Right atrium auricular region (tissue), 2 donors: ENCODE data around the gene PRIMPOL. TPM values are rescaled to one million over a fixed set of nuclear protein-coding genes. Genes with fewer than 3 reads are reported as not detected.

Source experiments
- DNase-seq: peaks from one replicate; pipeline ENCODE4 v3.0.0-alpha.2; 2019; ENCODE audit warnings: low spot score
- H3K27ac ChIP-seq, 2 donors: fragments of 200-600 bp; sonication (generic); 1 replicate in 1 of 2; 2 replicates in 1 of 2; pipeline ENCODE4 v1.5.1; 2016 to 2019
- H3K27me3 ChIP-seq, 2 donors: fragments of 200-600 bp; sonication (generic); one replicate each; pipeline versions ENCODE4 v1.5.1 to v1.6.0; 2017 to 2019
- H3K36me3 ChIP-seq: fragments of 200-600 bp; sonication (generic); one replicate; pipeline ENCODE4 v1.5.1; 2016
- H3K4me1 ChIP-seq, 2 donors: fragments of 200-600 bp; sonication (generic); one replicate each; pipeline versions ENCODE4 v1.5.1 to v1.6.0; 2017 to 2019
- H3K4me3 ChIP-seq, 2 donors: fragments of 200-600 bp; sonication (generic); 1 replicate in 1 of 2; 2 replicates in 1 of 2; pipeline ENCODE4 v1.5.1; 2017 to 2019; ENCODE audit warnings: mild to moderate bottlenecking in 1 of 2, moderate library complexity in 1 of 2
- H3K9me3 ChIP-seq, 2 donors: fragments of 200-600 bp; sonication (generic); one replicate each; pipeline ENCODE4 v1.5.1; 2019
- CTCF ChIP-seq, 2 donors: fragments of 200-600 bp; sonication (generic); IDR thresholded peaks; one replicate each; pipeline ENCODE4 v1.5.1; 2019; ENCODE audit warnings: antibody characterized with exemption in 2 of 2
- total RNA-seq, 2 donors: library from RNA; depleted of rRNA; stranded (reverse); fragments of >200 nt; gene quantifications; one replicate each; pipeline ENCODE4 v1.1.0, GENCODE V29; 2016

PRIMPOL gene
- total RNA-seq, 2 donors from 2014 or later: 7.1 to 15.2 TPM

DNA sequence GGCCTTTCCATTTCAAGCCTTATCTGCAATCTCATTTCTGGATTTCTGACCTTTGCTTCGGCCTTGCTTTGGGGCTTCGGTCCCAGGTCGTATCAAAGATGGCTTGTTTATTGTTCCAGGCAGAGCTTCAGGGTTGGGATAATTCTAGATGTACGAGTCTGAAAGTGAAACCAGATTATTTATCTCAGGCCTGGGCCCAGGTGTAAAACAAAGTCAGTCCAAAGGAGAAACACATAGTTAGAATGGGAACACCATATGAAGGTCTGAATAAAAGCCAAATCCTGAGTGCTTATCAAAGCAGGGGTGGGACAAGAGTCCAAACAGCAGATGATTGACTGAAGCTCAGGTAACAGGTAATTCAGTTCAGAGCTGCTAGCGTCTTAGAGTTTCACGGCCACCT, 17.1 kb downstream of the PRIMPOL start:
- no peaks in the 10 kb centered on the region for H3K27me3 ChIP-seq
- DNase-seq: no peak
- no peak overlapping the region for H3K27ac ChIP-seq
- peaks cover 0 to 10% of the 10 kb centered on the region in 2 donors for H3K4me1 ChIP-seq
- H3K36me3 ChIP-seq: peaks cover 9% of the 10 kb centered on the region
- H3K9me3 ChIP-seq: no peaks in the 10 kb centered on the region
- H3K4me3 ChIP-seq: no peak overlapping the region
- TF ChIP-seq CTCF (IDR thresholded peaks at IDR 0.05): no peak

DNA sequence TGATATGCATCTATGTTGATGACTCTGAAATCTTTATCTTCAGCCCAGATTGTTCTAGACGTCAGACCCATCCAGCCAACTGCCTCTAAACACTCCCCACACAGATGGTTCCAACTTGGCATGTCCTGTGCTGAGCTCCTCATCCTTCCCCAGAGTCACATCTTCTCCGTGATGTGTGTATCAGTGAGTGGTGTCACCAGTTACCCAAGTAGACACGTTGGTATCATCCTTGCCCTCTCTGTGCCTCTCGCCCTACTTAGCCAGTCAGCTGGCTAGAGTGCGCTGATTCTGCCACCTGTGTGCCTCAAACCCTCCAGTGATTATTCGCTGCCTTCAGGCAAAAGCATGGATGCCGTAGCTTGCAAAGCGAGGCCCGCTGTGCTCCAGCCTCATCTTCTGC, 18.6 kb downstream of the PRIMPOL start:
- no peak for TF ChIP-seq CTCF (IDR thresholded peaks at IDR 0.05)
- Histone ChIP-seq H3K27ac (no peak overlapping the region), H3K9me3 (no peaks in the 10 kb centered on the region), H3K4me3 (no peak overlapping the region), H3K27me3 (no peaks in the 10 kb centered on the region), H3K4me1 (peaks cover 0 to 10% of the 10 kb centered on the region in 2 donors), H3K36me3 (peaks cover 17% of the 10 kb centered on the region)
- no peak for DNase-seq

DNA sequence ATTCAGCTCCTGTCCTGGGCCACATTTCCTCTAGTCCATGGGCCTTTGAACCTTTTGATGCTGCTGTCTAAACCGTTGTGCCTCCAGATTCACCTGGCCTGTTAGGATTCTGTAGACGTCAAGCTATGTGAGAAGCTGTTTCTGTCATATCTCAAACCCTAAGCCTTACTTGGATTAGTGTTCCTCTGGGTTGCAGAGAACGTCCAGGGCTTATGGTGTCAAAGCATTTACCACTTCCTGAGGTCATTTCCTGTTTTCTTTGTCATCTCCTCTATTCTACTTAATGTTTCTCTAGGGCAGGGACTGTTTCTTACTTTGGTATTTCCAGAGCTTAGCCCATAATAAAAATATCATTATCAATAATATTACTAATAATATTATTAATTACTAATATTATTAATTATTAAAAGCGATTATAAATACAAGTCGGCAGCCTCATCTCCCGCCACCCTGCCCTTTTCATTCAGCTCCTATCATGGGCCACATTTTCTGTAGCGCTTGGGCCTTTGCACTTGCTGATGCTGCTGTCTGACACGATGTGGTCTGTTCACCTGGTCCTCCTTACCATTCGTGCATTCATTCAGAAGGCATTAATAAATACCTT, 19.1 kb downstream of the PRIMPOL start:
- TF ChIP-seq CTCF (IDR thresholded peaks at IDR 0.05): no peak
- no peaks in the 10 kb centered on the region for H3K9me3 ChIP-seq
- DNase-seq: no peak
- H3K4me1 ChIP-seq: peaks cover 0 to 10% of the 10 kb centered on the region in 2 donors
- H3K36me3 ChIP-seq: peaks cover 19% of the 10 kb centered on the region
- no peak overlapping the region for H3K27ac ChIP-seq
- no peak overlapping the region for H3K4me3 ChIP-seq
- no peaks in the 10 kb centered on the region for H3K27me3 ChIP-seq

GRCh38 chr4:184669251-184669650, 19.7 kb downstream of the PRIMPOL start:
- Histone ChIP-seq H3K36me3 (peaks cover 26% of the 10 kb centered on the region), H3K27ac (no peak overlapping the region)

DNA sequence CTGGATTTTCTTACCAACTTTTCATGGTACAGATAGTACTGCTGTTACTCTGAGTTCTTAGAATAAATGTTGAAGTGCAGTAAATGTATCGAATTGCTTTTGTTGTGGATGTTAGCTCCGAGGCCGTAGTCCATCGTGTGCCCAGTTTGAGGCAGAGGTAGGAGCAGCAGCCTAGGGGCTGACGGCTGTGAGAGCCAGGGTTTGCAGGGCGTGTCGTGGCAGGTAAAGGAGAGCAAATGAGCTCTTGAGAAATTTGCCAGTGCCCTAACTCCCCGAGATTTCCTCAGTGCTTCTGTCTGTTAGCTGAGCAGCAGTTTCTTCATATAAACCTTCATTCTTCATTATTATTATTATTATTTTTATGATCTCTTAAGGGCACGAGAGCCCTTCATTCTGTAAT, 21.6 kb downstream of the PRIMPOL start:
- Histone ChIP-seq H3K9me3 (no peaks in the 10 kb centered on the region), H3K27me3 (no peaks in the 10 kb centered on the region), H3K4me3 (no peak overlapping the region), H3K36me3 (peaks cover 31% of the 10 kb centered on the region), H3K4me1 (peaks cover 0 to 10% of the 10 kb centered on the region in 2 donors), H3K27ac (no peak overlapping the region)
- no peak for DNase-seq
- TF ChIP-seq CTCF (IDR thresholded peaks at IDR 0.05): no peak

More at GRCh38 chr4:184669251-184669650, 19.7 kb downstream of the PRIMPOL start:
- H3K9me3 ChIP-seq: no peaks in the 10 kb centered on the region
- no peaks in the 10 kb centered on the region for H3K27me3 ChIP-seq
- DNase-seq: no peak
- no peak overlapping the region for H3K4me3 ChIP-seq
- peaks cover 0 to 10% of the 10 kb centered on the region in 2 donors for H3K4me1 ChIP-seq
- no peak for TF ChIP-seq CTCF (IDR thresholded peaks at IDR 0.05)

DNA sequence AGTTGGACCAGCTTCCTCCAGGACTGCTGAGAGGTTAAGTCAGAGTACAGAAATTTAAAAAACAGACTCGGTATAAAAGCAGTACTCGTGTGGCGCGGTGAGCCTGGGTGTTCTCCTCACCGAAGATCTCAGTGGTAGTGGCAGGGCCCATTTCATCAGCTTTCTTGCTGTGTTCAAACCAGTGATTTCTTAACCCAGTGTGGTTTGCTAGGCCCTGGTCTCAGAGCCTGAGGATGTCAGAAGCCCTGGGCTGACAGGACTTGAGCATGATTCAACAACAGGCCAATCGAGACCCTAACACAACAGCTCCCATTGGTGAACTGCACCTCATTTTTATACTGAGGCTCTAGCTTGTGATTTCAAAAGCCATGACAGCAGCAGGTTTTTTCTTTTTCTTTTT, 23.2 kb downstream of the PRIMPOL start:
- Histone ChIP-seq H3K4me3 (no peak overlapping the region), H3K36me3 (peaks cover 31% of the 10 kb centered on the region), H3K27ac (no peak overlapping the region), H3K4me1 (peaks cover 0 to 10% of the 10 kb centered on the region in 2 donors), H3K9me3 (no peaks in the 10 kb centered on the region), H3K27me3 (no peaks in the 10 kb centered on the region)
- no peak for TF ChIP-seq CTCF (IDR thresholded peaks at IDR 0.05)
- no peak for DNase-seq
